C4-2B (cell line): Measurements from ENCODE around the gene RTL9.

Source experiments
- H3K27ac ChIP-seq: fragments of 450-650 bp; 2 replicates; pipeline ENCODE4 v1.5.1; 2017
- ZFX ChIP-seq: fragments of 450-650 bp; IDR thresholded peaks from 2 replicates; pipeline ENCODE4 v1.6.1; 2017
- TF ChIP-seq, protein P1 (sequence below): fragments of 450-650 bp; conservative IDR thresholded peaks from 2 replicates; pipeline ENCODE4 v1.5.1; 2017; ENCODE audit warnings: mild to moderate bottlenecking

Gene RTL9

DNA sequence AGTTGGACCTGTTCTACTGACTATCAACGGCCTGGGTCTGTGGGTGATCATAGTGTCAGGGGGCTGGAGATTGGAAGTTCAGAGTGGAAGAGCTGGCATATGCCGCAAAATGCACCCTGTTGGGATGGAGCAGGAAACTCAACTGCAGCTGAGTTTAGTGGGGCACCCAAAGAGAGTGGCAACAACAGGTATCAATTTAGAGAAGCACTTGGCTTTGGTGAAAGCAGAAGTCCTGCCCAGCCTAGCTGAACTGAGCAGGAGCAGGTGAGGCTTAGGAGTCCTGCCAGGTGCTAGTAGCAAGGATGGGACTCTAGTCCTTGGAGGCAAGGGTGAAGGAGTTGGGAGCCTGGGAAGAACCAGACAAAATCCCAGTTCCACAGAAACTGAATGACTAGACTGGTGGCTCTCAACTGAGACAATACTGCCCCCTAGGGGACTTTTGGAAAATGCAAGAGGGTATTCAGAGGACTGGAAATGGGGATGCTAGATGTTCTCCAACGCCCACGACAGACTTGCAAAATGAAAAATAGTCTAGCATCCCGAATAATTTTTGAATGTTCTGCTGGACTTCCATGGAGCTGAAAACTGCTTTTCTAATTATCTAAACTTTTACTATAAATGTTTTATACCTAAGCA lies 49.4 kb downstream of the RTL9 start:
- no peak overlapping the region for H3K27ac ChIP-seq
- TF ChIP-seq, protein P1, sequence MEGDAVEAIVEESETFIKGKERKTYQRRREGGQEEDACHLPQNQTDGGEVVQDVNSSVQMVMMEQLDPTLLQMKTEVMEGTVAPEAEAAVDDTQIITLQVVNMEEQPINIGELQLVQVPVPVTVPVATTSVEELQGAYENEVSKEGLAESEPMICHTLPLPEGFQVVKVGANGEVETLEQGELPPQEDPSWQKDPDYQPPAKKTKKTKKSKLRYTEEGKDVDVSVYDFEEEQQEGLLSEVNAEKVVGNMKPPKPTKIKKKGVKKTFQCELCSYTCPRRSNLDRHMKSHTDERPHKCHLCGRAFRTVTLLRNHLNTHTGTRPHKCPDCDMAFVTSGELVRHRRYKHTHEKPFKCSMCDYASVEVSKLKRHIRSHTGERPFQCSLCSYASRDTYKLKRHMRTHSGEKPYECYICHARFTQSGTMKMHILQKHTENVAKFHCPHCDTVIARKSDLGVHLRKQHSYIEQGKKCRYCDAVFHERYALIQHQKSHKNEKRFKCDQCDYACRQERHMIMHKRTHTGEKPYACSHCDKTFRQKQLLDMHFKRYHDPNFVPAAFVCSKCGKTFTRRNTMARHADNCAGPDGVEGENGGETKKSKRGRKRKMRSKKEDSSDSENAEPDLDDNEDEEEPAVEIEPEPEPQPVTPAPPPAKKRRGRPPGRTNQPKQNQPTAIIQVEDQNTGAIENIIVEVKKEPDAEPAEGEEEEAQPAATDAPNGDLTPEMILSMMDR, result peak; percentile 69
- TF ChIP-seq ZFX, result no peak
